NCI-H748 treated with DMSO at 0.1 percent for 48 hours (cell line): ENCODE measurements around the gene IGSF3.
A peak's percentile ranks its signal among the peaks of the same experiment; 100 is the strongest.

Source experiments
- DNase-seq: peaks from one replicate; lab custom pipeline; 2025; lab: John Stamatoyannopoulos, UW

Gene IGSF3

DNA sequence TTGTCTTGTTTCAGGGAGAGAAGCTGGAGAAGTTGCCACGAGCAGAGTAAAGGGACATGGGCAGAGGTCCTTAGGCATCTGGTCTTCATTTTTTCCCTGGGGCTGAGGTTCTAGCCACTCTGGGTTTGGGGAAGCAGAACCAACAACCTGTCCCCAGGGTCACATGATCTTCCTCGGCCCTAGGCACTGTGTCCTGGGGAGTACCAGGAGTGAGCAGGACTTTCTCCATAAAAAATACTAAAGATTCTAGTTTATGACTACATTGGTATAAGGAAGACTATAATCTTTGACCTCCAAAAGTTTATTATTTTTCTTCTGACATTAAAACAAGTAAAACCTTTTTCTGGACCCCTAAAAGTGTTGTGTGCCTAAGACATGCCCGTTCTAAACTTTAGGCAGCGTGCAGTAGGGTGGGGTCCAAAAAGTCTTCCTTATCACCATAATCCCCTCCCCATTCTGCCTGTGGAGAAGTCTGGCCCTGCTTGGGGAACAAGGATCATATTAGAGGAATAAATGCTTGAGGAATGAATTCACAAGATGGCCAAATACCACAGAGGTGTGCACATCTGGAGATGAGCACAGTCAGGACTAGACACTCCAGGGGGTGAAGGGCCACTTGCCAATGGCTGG lies 19.3 kb upstream of the IGSF3 start:
- DNase-seq = no peak

DNA sequence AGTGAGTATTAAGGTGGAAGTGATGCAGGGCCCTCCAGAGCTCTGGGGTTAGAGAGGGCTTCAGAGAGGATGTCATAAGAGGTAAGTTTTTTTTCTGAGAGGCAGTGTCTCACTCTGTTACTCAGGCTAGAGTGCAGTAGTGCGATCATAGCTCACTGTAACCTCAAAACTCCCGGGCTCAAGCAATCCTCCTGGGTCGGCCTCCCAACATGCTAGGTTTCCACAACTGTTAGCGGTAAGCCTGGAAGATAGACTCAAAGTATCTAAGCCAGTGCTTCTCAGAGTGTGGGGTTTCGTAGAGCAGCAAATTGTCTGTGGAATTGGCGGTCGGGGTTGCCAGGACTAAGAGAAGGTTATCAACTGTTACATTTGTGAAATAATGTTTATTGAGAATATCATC lies 18.6 kb upstream of the IGSF3 start:
- DNase-seq = no peak

DNA sequence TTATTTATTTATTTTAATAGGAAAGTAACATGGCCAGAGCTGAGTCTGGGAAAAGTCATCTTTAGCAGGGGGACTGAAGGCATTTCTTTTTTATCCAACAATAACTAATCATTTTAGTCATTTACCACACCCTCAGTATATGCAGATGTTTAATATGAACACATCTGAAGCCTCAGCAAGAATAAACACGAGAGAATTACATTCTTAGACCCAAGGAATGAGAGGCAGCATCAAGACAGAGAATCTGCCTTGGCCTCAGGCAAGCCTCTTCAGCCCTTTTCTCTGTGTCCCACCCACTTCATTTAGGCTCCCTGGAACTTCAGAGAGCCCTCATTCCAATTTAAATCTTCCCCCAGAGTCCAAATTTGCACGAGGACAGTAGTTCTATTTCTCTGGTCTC lies 17.0 kb upstream of the IGSF3 start:
- no peak for DNase-seq

DNA sequence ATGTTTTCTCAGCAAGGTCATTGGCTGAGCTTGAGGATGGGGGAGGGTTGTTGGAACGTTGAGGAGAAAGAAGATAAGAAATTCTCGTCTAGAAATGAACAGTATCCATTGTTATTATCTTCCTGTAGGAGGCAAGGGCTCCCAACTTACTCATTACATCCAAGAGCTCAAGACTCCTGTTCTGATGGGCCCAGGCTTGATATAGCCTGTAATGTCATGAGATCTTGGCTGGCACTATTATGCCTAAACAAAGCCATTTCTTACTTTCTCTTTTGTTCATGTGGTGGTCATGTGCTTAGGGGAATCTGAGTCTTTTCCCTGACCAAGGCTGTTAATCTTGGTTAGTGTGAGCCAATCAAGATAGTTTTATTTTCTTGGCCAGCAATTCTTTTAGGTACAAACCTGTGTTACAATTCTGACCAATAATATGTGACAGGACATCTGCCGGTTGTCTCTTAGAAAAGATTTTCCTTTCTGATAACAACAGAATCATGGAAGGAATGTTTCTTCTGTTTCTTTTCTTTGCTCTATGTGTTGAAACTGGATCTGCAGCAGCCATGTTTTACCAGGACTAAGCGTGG lies 15.2 kb upstream of the IGSF3 start:
- DNase-seq = no peak

- no peak for DNase-seq
Measured at GRCh38 chr1:116681343-116681899, 13.9 kb upstream of the IGSF3 start.

DNA sequence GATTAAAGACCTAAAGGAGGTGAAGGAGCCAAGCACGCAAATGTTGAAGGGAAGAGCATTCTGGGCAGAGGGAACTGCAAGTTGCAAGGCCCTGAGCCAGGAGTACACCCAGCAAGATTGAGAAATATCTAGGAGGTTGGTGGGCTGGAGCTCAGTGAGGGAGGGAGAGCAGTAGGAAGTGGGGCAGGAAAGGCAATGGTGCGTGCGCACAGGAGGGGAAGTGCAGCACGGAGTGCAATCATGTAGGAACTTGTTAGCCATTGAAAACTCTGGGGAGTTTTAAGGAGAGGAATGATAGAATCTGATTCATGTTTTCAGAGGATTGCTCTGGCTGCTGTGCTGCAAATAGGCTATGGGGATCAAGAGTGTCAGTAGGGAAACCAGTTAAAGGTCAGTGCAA lies 13.2 kb upstream of the IGSF3 start:
- DNase-seq = no peak

- DNase-seq = no peak
Measured at GRCh38 chr1:116679828-116680628, 12.5 kb upstream of the IGSF3 start.

GRCh38 chr1:116679091-116679827 lies 11.7 kb upstream of the IGSF3 start:
- no peak for DNase-seq

DNA sequence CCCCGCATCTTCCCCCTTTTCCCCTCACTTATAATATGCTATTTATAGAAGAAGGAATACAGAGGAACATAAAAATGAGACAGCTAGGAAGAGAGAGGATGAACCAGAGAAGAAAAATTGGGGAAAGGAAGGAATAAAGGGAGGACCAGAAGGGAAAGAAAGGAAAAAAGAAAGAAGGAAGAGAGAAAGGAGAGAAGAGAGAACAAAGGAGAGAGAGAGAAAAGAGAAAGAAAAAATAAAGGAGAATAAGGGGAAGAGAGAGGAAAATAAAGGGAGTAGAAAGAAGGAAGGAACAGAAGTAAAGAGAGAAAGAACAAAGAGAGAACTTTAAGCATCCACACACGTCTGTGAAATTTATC lies 11.2 kb upstream of the IGSF3 start:
- no peak for DNase-seq

DNA sequence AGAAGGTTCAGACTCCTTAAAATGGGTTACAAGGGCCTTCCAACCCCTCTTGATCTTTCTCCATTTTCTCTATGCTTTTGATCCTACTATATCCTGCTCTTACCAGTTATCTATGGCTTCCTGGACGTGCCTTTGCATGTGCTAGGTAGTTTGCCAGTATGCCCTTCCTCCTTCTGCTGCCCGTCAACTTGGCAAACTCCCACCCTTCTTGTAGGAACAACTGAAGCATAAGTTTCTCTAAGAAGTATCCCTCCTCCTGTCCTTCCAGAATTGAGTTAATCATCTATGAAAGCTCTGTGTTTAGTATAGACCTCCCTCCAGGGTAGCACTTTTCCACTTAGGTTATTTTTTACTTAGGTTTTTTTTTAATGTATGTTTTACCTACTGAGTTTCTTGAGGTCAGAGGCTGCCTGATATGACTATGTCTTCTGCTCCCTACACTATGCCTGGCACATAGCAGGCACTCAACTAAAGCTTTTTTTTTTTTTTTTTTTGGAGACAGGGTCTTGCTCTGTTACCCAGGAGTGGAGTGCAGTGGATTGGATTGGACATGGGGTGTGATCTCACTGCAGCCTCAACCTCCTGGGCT lies 10.0 kb upstream of the IGSF3 start:
- no peak for DNase-seq

DNA sequence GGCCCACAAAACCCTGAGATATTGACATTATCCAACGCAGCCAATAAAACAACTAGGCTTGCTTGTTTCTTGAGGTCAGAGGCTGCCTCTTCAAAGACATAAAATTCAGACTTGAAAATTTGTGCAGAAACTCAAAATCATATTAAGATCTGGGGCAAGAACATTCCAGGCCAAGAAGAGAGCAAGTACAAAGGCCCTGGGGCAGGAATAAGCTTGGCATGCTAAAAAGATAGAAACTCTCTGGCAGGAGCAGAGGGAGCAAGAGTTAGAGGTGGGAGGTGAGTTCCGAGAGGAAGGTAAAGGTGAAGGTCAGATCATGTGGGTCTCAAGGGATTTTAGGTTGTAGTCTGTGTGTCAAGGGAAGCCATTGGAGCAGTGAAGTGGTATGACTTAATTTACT lies 8.8 kb upstream of the IGSF3 start:
- no peak for DNase-seq

DNA sequence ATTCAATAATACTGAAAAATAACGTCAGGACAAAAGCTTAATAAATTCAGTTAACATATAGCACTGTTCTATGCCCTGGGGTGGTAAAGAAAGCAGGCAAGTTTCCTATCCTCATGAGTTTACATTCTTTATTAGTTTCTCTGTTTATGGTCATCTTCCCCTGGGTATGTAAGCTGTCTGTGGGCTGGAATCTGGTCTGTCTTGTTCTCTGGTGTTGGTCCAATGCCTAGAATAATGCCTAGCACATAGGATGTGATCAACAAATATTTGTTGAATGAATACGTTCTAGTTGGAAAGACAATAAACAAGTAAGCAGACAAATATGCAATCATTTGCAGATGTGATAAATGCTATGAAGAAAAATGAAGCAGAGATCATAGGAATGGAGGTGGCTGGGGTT lies 7.2 kb upstream of the IGSF3 start:
- DNase-seq = no peak

GRCh38 chr1:116674011-116674531 lies 6.5 kb upstream of the IGSF3 start:
- DNase-seq = no peak

DNA sequence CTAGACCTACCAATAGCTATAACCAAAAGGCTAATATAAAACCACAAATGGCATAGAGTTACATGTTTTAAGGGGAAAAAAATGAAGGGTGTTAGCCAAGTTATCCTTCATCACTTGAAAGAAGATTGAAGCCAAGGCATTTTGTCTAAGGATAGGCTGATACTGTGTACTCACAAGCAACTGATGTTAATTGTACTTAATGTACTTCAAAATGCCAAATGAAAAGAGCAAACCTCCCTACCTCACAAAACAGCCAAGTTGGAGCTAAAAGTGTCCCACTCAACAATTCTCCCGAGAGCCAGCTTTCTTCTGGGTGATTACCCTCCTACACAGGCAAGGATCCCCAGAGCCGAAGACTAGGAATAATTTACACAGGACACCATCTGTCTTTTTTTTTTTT lies 4.4 kb upstream of the IGSF3 start:
- DNase-seq = no peak

DNA sequence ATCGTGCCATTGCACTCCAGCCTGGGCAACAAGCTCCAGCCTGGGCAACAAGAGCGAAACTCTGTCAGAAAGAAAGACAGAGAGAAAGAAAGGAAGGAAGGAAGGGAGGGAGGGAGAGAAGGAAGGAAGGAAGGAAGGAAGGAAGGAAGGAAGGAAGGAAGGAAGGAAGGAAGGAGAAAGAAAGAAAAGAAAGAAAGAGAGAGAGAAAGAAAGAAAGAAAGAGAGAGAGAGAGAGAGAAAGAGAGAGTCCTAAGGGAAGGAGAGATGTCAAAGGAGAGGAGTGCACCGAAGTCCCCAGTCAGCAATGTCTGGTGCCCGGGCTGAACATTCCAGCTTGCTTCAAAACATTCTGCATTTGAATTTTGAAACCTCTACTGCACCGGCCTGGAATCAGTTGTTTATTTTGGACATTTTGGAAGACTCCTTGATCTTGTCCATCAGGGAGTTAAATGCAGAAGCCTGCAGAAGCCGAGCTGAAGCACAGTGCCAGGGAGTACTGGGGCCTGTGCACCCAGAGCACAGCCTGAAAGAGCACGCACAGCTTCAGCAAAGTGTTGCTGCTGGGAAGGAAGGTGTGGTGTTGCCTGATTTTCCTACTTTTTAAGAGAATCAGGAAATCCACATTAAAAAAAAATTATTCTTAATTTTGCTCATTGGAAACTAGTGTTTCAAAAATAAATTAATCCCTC lies 3.7 kb upstream of the IGSF3 start:
- no peak for DNase-seq

- DNase-seq = no peak
Measured at GRCh38 chr1:116668277-116668676, 744 bp upstream of the IGSF3 start.

DNA sequence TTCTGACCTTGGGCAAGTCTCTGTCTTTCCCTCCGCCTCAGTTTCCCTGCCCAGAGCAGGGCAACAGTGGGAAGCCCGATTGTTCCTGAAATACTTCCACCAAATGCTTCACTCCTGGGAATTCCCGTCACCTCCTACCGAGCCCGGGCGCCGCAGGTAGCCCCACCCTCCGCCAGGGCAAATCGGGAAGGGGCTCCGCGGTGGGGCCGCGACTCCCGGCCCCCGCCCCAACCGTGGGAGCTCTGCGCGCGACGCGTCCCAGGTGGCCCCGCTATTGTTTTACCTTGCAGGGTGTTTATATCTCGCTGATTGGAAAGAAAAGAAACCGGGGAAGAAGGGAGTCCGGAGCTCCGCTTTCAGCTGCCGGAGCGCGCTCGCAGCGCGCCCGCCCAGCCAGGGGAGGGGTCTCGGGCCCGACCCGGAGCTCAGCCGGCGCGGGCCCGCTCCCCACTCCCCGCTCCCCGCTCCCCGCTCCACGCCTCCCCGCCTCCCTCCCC lies 407 bp downstream of the IGSF3 start:
- no peak for DNase-seq

- no peak for DNase-seq
Measured at GRCh38 chr1:116666187-116667077, 1.1 kb downstream of the IGSF3 start.

DNA sequence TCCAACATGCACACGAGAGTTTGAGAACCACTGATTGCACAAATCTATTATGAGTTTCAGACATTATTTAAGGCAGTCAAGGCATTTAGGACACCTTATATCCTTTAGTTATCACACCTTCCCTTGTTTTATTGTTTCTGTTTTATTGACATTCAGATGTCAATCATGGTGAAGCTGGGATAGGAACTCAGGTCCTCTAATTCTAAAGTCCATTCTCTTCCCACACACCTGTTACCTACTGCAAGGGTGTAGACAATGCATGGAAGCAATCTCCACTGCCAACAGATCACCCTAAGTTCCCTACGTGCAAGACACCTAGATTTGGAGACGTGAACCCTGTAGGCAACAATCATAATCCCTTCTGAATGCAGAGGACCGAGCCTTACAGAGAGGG lies 2.6 kb downstream of the IGSF3 start:
- DNase-seq = no peak

- DNase-seq = peak; percentile 84
Measured at GRCh38 chr1:116664366-116664977, 3.1 kb downstream of the IGSF3 start.
